ENCODE measurements around the gene FAM184A. TPM values are rescaled to one million over a fixed set of nuclear protein-coding genes. Genes with fewer than 3 reads are reported as not detected.

FAM184A gene
- 29.1 TPM for total RNA-seq

GRCh38 chr6:119078376-119079282, at the start of gene FAM184A:
Gene FAM184A (minus strand): TSS chr6:119078664. CDS start chr6:119078299, 365 bp downstream.

GRCh38 chr6:118934461-118935330, 143.8 kb downstream of the FAM184A start, which contains the start of gene MCM9:
Gene MCM9 (minus strand): TSS chr6:118935159. CDS start chr6:118931723, 3,436 bp downstream.

Other genes starting within 250 kb of the FAM184A start
- gene ASF1A, start 184.5 kb downstream of the FAM184A start, total RNA-seq = 35.4 TPM
- 28.5 TPM for gene MCM9, start 143.5 kb downstream of the FAM184A start, total RNA-seq

All from camera-type eye (tissue), 1 donor.